Peyer's patch (tissue), 4 donors: ENCODE measurements around the gene UNK.

ENCODE experiments used
- CTCF ChIP-seq, 6 experiments: fragments of 450-650 bp in 4 of 6; fragments of 200-600 bp in 2 of 6; sonication (generic) in 1 of 6; IDR thresholded peaks; one replicate each; pipeline ENCODE4 v1.5.1; 2017 to 2019; ENCODE audit warnings: antibody characterized with exemption in 6 of 6, mild to moderate bottlenecking in 3 of 6, moderate library complexity in 1 of 6
- POLR2A ChIP-seq, 2 donors: fragments of 450-650 bp; IDR thresholded peaks; one replicate each; pipeline ENCODE4 v1.5.1; 2017; ENCODE audit warnings: antibody characterized with exemption in 2 of 2, mild to moderate bottlenecking in 2 of 2, moderate library complexity in 2 of 2

GRCh38 chr17:75752802-75753513 lies 31.6 kb upstream of the UNK start:
- TF ChIP-seq CTCF (IDR thresholded peaks at IDR 0.05) (peak in 1 of 6 experiments; percentile 3), POLR2A (IDR thresholded peaks at IDR 0.05) (no peak)
